Measurements from ENCODE around the gene NSD1.

DNA sequence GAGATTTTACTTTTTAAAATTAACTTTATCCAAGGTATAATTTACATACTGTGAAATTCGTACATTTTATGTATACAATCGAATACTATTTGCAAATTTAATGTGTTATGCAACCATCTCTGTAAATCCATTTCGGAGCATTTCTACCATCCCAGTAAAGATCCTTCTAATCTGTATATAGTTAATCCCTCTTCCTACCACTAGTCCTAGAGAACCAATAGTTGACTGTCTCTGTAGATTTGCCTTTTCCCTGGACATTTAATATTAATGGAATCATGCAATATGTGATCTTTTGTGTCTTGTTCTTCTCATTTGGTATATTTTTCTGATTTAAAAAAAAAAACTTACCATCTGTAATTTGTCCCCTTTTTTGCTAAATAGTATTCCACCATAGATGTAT lies 95.2 kb downstream of the NSD1 start:
- TF ChIP-seq, protein P1, sequence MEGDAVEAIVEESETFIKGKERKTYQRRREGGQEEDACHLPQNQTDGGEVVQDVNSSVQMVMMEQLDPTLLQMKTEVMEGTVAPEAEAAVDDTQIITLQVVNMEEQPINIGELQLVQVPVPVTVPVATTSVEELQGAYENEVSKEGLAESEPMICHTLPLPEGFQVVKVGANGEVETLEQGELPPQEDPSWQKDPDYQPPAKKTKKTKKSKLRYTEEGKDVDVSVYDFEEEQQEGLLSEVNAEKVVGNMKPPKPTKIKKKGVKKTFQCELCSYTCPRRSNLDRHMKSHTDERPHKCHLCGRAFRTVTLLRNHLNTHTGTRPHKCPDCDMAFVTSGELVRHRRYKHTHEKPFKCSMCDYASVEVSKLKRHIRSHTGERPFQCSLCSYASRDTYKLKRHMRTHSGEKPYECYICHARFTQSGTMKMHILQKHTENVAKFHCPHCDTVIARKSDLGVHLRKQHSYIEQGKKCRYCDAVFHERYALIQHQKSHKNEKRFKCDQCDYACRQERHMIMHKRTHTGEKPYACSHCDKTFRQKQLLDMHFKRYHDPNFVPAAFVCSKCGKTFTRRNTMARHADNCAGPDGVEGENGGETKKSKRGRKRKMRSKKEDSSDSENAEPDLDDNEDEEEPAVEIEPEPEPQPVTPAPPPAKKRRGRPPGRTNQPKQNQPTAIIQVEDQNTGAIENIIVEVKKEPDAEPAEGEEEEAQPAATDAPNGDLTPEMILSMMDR (conservative IDR thresholded peaks at IDR 0.05; ENCODE audit: low read depth, low read length): 0 out of 2 replicates have a peak, but pooled peaks have one; percentile 27
- TF ChIP-seq EZH2 (IDR thresholded peaks at IDR 0.05; ENCODE audit: low read length, unreplicated experiment) (no peak), EZH2phosphoT487 (IDR thresholded peaks at IDR 0.05; ENCODE audit: borderline replicate concordance, low read length) (no peak)
